Sigmoid colon (tissue), 7 donors: ENCODE data around the gene FAR1. TPM values are rescaled to one million over a fixed set of nuclear protein-coding genes. Genes with fewer than 3 reads are reported as not detected.
A peak's percentile ranks its signal among the peaks of the same experiment; 100 is the strongest.

ENCODE experiments used
- DNase-seq: peaks from one replicate; pipeline ENCODE4 v3.0.0-alpha.2; 2019
- H3K27ac ChIP-seq, 4 donors: fragments of 200-600 bp; sonication (generic); one replicate each; pipeline ENCODE4 v1.5.1; 2016 to 2019; ENCODE audit warnings: mild to moderate bottlenecking in 1 of 4
- H3K27me3 ChIP-seq, 3 donors: fragments of 200-600 bp; sonication (generic); one replicate each; pipeline ENCODE4 v1.5.1; 2019; ENCODE audit warnings: mild to moderate bottlenecking in 1 of 3
- H3K36me3 ChIP-seq, 4 donors: fragments of 200-600 bp; sonication (generic); one replicate each; pipeline ENCODE4 v1.5.1; 2016 to 2019
- H3K4me1 ChIP-seq, 4 donors: fragments of 200-600 bp; sonication (generic); one replicate each; pipeline ENCODE4 v1.5.1; 2017 to 2019
- H3K4me3 ChIP-seq, 4 donors: fragments of 200-600 bp; sonication (generic); one replicate each; pipeline ENCODE4 v1.5.1; 2017 to 2019; ENCODE audit warnings: mild to moderate bottlenecking in 2 of 4, moderate library complexity in 1 of 4
- H3K9me3 ChIP-seq, 4 donors: fragments of 200-600 bp in 3 of 4; sonication (generic) in 3 of 4; one replicate each; pipeline versions ENCODE4 v1.5.1 to v1.6.1; 2013 to 2019
- CTCF ChIP-seq, 4 experiments: fragments of 450-650 bp in 3 of 4; fragments of 200-600 bp in 1 of 4; IDR thresholded peaks; one replicate each; pipeline ENCODE4 v1.5.1; 2016 to 2019; ENCODE audit warnings: antibody characterized with exemption in 4 of 4, mild to moderate bottlenecking in 3 of 4, moderate library complexity in 2 of 4
- EP300 ChIP-seq, 4 donors: sonication (generic); formaldehyde crosslinking; IDR thresholded peaks; one replicate each; pipeline ENCODE4 v1.6.1; 2017; ENCODE audit warnings: antibody characterized with exemption in 4 of 4
- POLR2A ChIP-seq, 2 donors: fragments of 450-650 bp; IDR thresholded peaks; one replicate each; pipeline ENCODE4 v1.6.1; 2016; ENCODE audit warnings: antibody characterized with exemption in 2 of 2, mild to moderate bottlenecking in 2 of 2, moderate library complexity in 2 of 2
- POLR2AphosphoS5 ChIP-seq, 4 donors: sonication (generic); formaldehyde crosslinking; IDR thresholded peaks; one replicate each; pipeline ENCODE4 v1.6.1; 2017; ENCODE audit warnings: antibody characterized with exemption in 4 of 4
- WGBS, 2 donors: extraction: QIAGEN DNeasy Blood & Tissue Kit; methylation state at CpG; one replicate each; pipeline ENCODE4 v1.1.7; 2013; 5-methylcytosine and 5-hydroxymethylcytosine counted together
- intact Hi-C: fragments of 100-400 bp; cut with DNase I; formaldehyde crosslinking; loops from one replicate; pipeline ENCODE4 v1.15.1; 2023
- polyA plus RNA-seq, 3 donors: library from polyadenylated mRNA; stranded (reverse); fragments of 200-250 nt; gene quantifications; one replicate each; pipeline ENCODE4 v1.2.3, GENCODE V29; 2013
- total RNA-seq, 4 donors: library from RNA; depleted of rRNA; stranded (reverse); fragments of >200 nt; gene quantifications; one replicate each; pipeline ENCODE4 v1.1.0, GENCODE V29; 2016
- donor health status: healthy with polysubstance abuse.
- donor health status: Bipolar disorder and iron deficiency.
- donor health status: healthy.

The FAR1 gene
- total and polyA plus RNA-seq, 7 donors: 22.8 to 52.1 (median 37.1) TPM

GRCh38 chr11:13669544-13670488, 1.3 kb downstream of the FAR1 start:
- H3K4me3 ChIP-seq: peak overlapping the region; percentile 45 to 97 (median 92)
- H3K27me3 ChIP-seq: no peaks in the 10 kb centered on the region
- DNase-seq: no peak
- no peaks in the 10 kb centered on the region for H3K36me3 ChIP-seq
- no peak for TF ChIP-seq POLR2AphosphoS5 (IDR thresholded peaks at IDR 0.05)
- TF ChIP-seq POLR2A (IDR thresholded peaks at IDR 0.05): no peak
- no peak for TF ChIP-seq CTCF (IDR thresholded peaks at IDR 0.05)
- TF ChIP-seq EP300 (IDR thresholded peaks at IDR 0.05): no peak
- H3K27ac ChIP-seq: peak overlapping the region; percentile 88 to 92 (median 89)
- H3K4me1 ChIP-seq: peaks cover 0 to 31% (median 24%) of the 10 kb centered on the region in 4 donors
- intact Hi-C loops: loop anchor here (2.0 kb wide), 1 partner anchor 207 kb away; the partner anchor contains the start of gene BTBD10
- no peaks in the 10 kb centered on the region for H3K9me3 ChIP-seq
- 50 to 65% methylated on average over 18 of the region's 18 CpGs for WGBS, 2 donors

GRCh38 chr11:13672576-13673210, 4.2 kb downstream of the FAR1 start:
- WGBS, 2 donors: 88 to 93% methylated on average over 1 of the region's 1 CpG
- TF ChIP-seq CTCF (IDR thresholded peaks at IDR 0.05) (no peak), EP300 (IDR thresholded peaks at IDR 0.05) (no peak), POLR2A (IDR thresholded peaks at IDR 0.05) (no peak), POLR2AphosphoS5 (IDR thresholded peaks at IDR 0.05) (no peak)
- peaks cover 0 to 42% (median 27%) of the 10 kb centered on the region in 4 donors for H3K4me1 ChIP-seq

GRCh38 chr11:13674799-13675509, 6.5 kb downstream of the FAR1 start:
- Histone ChIP-seq H3K4me3 (no peak overlapping the region), H3K27ac (no peak overlapping the region), H3K36me3 (no peaks in the 10 kb centered on the region), H3K27me3 (no peaks in the 10 kb centered on the region), H3K9me3 (no peaks in the 10 kb centered on the region), H3K4me1 (peaks cover 0 to 38% (median 18%) of the 10 kb centered on the region in 4 donors)
- no peak for DNase-seq
- intact Hi-C loops: no loop called here
- no peak for TF ChIP-seq EP300 (IDR thresholded peaks at IDR 0.05)
- no peak for TF ChIP-seq CTCF (IDR thresholded peaks at IDR 0.05)
- TF ChIP-seq POLR2AphosphoS5 (IDR thresholded peaks at IDR 0.05): no peak
- TF ChIP-seq POLR2A (IDR thresholded peaks at IDR 0.05): no peak
- 90 to 92% methylated on average over 6 of the region's 6 CpGs for WGBS, 2 donors

More at GRCh38 chr11:13672576-13673210, 4.2 kb downstream of the FAR1 start:
- intact Hi-C loops: no loop called here
- no peak for DNase-seq
- H3K27ac ChIP-seq: no peak overlapping the region
- no peaks in the 10 kb centered on the region for H3K36me3 ChIP-seq
- H3K27me3 ChIP-seq: no peaks in the 10 kb centered on the region
- no peaks in the 10 kb centered on the region for H3K9me3 ChIP-seq
- no peak overlapping the region for H3K4me3 ChIP-seq

GRCh38 chr11:13676576-13676975, 8.1 kb downstream of the FAR1 start:
- H3K4me3 ChIP-seq: no peak overlapping the region
- no peak overlapping the region for H3K27ac ChIP-seq
- no peak for TF ChIP-seq CTCF (IDR thresholded peaks at IDR 0.05)
- no peaks in the 10 kb centered on the region for H3K36me3 ChIP-seq
- no peak for DNase-seq
- peaks cover 0 to 24% (median 14%) of the 10 kb centered on the region in 4 donors for H3K4me1 ChIP-seq
- 70 to 93% methylated on average over 1 of the region's 1 CpG for WGBS, 2 donors
- no peaks in the 10 kb centered on the region for H3K9me3 ChIP-seq
- no peaks in the 10 kb centered on the region for H3K27me3 ChIP-seq
- intact Hi-C loops: no loop called here
